Osteoblast (primary cell): ENCODE measurements around the gene PTGR1. TPM values are rescaled to one million over a fixed set of nuclear protein-coding genes. Genes with fewer than 3 reads are reported as not detected.

Experiments
- DNase-seq: peaks from one replicate; pipeline ENCODE4 v3.0.0; 2011; ENCODE audit warnings: low spot score, mixed read lengths; ENCODE audit not compliant: insufficient read length; ENCODE audit errors: missing footprints
- H2AFZ ChIP-seq: 2 replicates; pipeline ENCODE4 v1.6.0; 2011; ENCODE audit warnings: mild to moderate bottlenecking, low read length
- H3K27ac ChIP-seq: 2 replicates; pipeline ENCODE4 v1.5.1; 2011; ENCODE audit warnings: mild to moderate bottlenecking, low read depth, low read length, moderate library complexity
- H3K27me3 ChIP-seq: 2 replicates; pipeline ENCODE4 v1.6.0; 2012; ENCODE audit warnings: mild to moderate bottlenecking, control low read depth, inconsistent platforms, low read length, moderate library complexity; ENCODE audit not compliant: insufficient read depth
- H3K36me3 ChIP-seq: 2 replicates; pipeline ENCODE4 v1.5.1; 2011; ENCODE audit warnings: mild to moderate bottlenecking, low read length, control low read depth, moderate library complexity; ENCODE audit not compliant: insufficient read depth
- H3K4me1 ChIP-seq: 2 replicates; pipeline ENCODE4 v1.5.1; 2011; ENCODE audit warnings: mild to moderate bottlenecking, low read length, control low read depth, moderate library complexity; ENCODE audit not compliant: insufficient read depth
- H3K4me2 ChIP-seq: 2 replicates; pipeline ENCODE4 v1.6.0; 2011; ENCODE audit warnings: mild to moderate bottlenecking, low read length; ENCODE audit not compliant: insufficient read depth
- H3K4me3 ChIP-seq: fragments of 200-600 bp; sonication (generic); 3 replicates; pipeline ENCODE4 v1.5.1; 2012; ENCODE audit warnings: mild to moderate bottlenecking, low read length, inconsistent platforms; ENCODE audit not compliant: insufficient read depth
- H3K79me2 ChIP-seq: 2 replicates; pipeline ENCODE4 v1.6.0; 2012; ENCODE audit warnings: mild to moderate bottlenecking, low read length, control low read depth, inconsistent platforms; ENCODE audit not compliant: insufficient read depth
- H3K9me3 ChIP-seq: 2 replicates; pipeline ENCODE4 v1.5.1; 2011; ENCODE audit warnings: low read depth, low read length, control low read depth
- H4K20me1 ChIP-seq: 2 replicates; pipeline ENCODE4 v1.6.0; 2012; ENCODE audit warnings: mild to moderate bottlenecking, low read length, control low read depth; ENCODE audit not compliant: insufficient read depth
- CTCF ChIP-seq: IDR thresholded peaks from 2 replicates; pipeline ENCODE4 v1.5.1; 2011; ENCODE audit warnings: mild to moderate bottlenecking, low read depth, low read length, moderate library complexity; ENCODE audit errors: extremely low read depth
- total RNA-seq: library from RNA; depleted of rRNA; stranded (reverse); fragments of >200 nt; gene quantifications from 2 replicates; pipeline ENCODE4 v1.2.3, GENCODE V29; 2012

Gene PTGR1
- total RNA-seq, 1 donor = 62.6 TPM

GRCh38 chr9:111604054-111604615, 4.7 kb upstream of the PTGR1 start:
- TF ChIP-seq CTCF = no peak

GRCh38 chr9:111603041-111603440, 3.6 kb upstream of the PTGR1 start:
- Histone ChIP-seq H3K27ac (no peak overlapping the region), H2AFZ (no peak overlapping the region), H3K36me3 (no peaks in the 10 kb centered on the region), H3K4me3 (no peak overlapping the region), H4K20me1 (no peaks in the 10 kb centered on the region), H3K9me3 (no peaks in the 10 kb centered on the region), H3K27me3 (no peaks in the 10 kb centered on the region), H3K4me1 (peaks cover 7% of the 10 kb centered on the region), H3K79me2 (peaks cover 6% of the 10 kb centered on the region), H3K4me2 (no peak overlapping the region)
- no peak for TF ChIP-seq CTCF
- DNase-seq = no peak

More at GRCh38 chr9:111604054-111604615, 4.7 kb upstream of the PTGR1 start:
- no peak overlapping the region for H2AFZ ChIP-seq
- peaks cover 7% of the 10 kb centered on the region for H3K4me1 ChIP-seq
- no peak overlapping the region for H3K4me3 ChIP-seq
- H4K20me1 ChIP-seq = no peaks in the 10 kb centered on the region
- no peaks in the 10 kb centered on the region for H3K79me2 ChIP-seq
- peaks cover 5% of the 10 kb centered on the region for H3K27me3 ChIP-seq
- DNase-seq = no peak
- H3K4me2 ChIP-seq = no peak overlapping the region
- no peak overlapping the region for H3K27ac ChIP-seq
- no peaks in the 10 kb centered on the region for H3K9me3 ChIP-seq
- no peaks in the 10 kb centered on the region for H3K36me3 ChIP-seq

GRCh38 chr9:111601237-111602018, 2.0 kb upstream of the PTGR1 start:
- Histone ChIP-seq H3K9me3 (no peaks in the 10 kb centered on the region), H4K20me1 (peaks cover 5% of the 10 kb centered on the region), H3K4me3 (no peak overlapping the region), H2AFZ (no peak overlapping the region), H3K4me2 (no peak overlapping the region), H3K36me3 (peaks cover 9% of the 10 kb centered on the region), H3K4me1 (peaks cover 7% of the 10 kb centered on the region), H3K27me3 (no peaks in the 10 kb centered on the region), H3K27ac (no peak overlapping the region), H3K79me2 (peaks cover 13% of the 10 kb centered on the region)
- TF ChIP-seq CTCF = no peak
- peak; percentile 56 for DNase-seq

GRCh38 chr9:111599955-111600343, 502 bp upstream of the PTGR1 start:
- Histone ChIP-seq H3K27ac (no peak overlapping the region), H3K36me3 (peaks cover 24% of the 10 kb centered on the region), H3K9me3 (no peaks in the 10 kb centered on the region), H3K4me3 (peak overlapping the region; percentile 89), H3K27me3 (no peaks in the 10 kb centered on the region), H3K4me1 (peaks cover 7% of the 10 kb centered on the region), H3K4me2 (peak overlapping the region; percentile 81), H3K79me2 (peaks cover 13% of the 10 kb centered on the region), H2AFZ (peak overlapping the region; percentile 94), H4K20me1 (peaks cover 5% of the 10 kb centered on the region)
- no peak for TF ChIP-seq CTCF
- no peak for DNase-seq
